ENCODE results near the gene C14orf39.
A peak's percentile ranks its signal among the peaks of the same experiment; 100 is the strongest.

C14orf39 gene, protein sequence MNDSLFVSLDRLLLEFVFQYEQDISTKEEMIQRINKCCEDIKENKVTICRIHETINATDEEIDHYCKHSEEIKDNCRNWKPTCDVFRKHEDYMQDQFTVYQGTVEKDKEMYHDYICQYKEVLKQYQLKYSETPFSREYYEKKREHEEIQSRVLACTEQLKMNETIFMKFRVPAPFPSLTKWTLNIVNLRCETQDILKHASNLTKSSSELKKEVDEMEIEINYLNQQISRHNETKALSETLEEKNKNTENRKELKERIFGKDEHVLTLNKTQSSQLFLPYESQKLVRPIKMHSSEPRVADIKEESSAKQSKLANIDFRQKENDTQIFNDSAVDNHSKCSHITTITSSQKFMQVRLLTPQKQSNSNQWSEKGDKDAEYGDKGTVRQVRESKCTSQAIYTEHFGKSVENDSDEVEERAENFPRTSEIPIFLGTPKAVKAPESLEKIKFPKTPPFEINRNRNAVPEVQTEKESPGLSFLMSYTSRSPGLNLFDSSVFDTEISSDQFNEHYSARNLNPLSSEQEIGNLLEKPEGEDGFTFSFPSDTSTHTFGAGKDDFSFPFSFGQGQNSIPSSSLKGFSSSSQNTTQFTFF

DNA sequence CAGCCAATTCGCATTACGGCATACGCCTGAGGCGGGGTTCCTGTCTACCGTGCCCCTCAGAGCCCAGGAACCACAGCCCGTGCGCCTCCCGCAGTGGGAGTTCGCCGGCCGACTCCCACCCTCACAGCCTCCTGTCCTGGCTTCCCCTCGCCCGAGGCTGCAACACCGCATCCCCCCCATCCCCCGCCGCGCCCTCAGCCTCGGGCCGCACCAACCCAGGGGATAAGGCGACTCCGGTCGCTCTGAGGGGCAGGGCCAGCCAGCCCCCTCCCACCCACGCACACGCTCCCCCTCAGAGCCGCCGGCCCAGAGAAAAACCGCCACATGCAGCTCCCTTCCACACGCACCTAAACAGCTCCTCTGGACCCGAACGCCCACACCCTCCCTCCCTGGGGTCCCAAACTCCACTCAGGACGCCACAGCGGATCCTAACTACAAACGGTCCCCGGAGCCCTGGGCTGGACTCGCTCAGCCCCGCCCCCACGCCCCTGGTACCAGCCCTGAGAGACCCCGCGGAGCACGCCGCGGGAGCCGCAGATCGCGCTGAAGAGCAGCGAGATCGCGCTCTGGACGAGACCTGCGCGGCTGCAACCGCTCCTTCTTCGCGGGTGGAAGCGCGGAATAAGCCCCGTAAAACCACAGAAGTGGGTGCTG, at the start of gene C14orf39:
Gene C14orf39 (minus strand): TSS at position 466 of the 654 bp plus-strand sequence. CDS start 985 bp downstream, outside the sequence.
- DNase-seq: no peak

- no peak for DNase-seq
Observed at GRCh38 chr14:60532442-60532841, 46.6 kb upstream of the C14orf39 start.

DNA sequence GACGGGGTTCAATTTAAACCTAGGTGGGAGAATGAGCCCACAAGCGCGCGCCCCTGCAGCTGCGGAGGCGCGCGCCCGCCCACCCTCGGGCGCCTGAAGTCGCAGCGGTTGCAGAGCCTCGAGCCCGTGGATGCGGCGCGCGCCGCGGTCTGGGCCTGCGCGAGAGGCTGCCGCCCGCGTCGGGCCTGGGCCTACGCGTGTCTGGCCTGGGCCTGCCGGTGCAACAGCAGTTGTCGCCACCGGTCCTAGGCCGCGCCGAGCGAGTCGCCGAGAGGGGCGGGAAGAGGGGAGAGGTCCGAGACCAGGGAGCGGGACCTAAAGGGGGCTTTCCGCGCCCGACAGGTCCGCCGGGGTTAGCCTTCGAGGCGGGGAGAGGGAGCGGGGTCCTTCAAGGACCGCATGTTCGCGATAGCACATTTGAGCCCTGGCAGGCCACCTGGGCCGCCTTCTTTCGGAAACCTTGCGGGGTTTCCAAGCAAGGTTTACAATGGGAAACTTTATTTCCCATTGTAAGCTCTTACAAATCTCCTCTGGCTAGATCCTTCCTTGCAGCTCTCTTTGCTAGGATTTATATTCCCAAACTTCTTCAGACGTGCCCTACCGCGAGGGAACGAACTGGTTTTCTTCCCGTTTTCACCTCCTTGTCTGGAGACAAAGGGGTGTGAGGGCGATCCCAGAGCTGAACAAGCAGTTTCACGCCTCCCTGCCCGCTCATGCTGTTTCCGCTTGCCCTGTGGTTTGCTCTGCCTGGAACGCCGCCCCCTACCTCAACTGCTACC, 29.8 kb upstream of the C14orf39 start:
- DNase-seq: no peak

- DNase-seq: peak; percentile 13
Observed at GRCh38 chr14:60514741-60515491, 29.1 kb upstream of the C14orf39 start.

- no peak for DNase-seq
Observed at GRCh38 chr14:60514378-60514740, 28.5 kb upstream of the C14orf39 start.

DNA sequence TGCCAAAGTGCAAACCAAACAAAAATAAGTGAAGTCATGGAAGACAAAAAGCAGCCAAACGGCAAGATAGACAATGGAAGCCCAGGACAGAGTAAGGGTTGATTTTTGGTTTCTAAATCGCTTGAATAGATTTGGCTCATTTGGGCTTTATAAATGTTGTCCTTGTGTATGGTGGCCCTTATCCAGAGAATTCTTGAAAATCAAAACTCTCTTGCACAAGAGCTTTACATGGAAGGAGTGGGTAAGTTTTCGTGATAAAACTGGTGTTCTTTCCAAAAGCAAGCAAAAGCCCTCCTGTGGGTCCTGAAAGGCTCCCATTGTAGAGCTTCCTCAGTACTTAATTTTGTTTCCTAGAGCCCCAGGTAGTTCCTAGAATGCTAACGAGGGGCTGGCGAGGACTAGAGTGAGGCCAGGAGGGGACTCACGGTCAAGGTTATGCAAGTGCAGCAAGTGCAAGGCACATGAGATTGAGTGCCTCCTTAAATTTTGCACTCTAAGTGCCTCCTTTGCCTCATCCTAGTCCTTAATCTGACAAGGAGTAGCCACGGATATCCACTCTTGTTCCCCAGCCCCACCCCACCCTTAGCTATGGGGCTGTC, 27.2 kb upstream of the C14orf39 start:
- no peak for DNase-seq

- DNase-seq: no peak
Observed at GRCh38 chr14:60512126-60512525, 26.3 kb upstream of the C14orf39 start.

GRCh38 chr14:60510951-60511599, 25.2 kb upstream of the C14orf39 start:
- DNase-seq: no peak

DNA sequence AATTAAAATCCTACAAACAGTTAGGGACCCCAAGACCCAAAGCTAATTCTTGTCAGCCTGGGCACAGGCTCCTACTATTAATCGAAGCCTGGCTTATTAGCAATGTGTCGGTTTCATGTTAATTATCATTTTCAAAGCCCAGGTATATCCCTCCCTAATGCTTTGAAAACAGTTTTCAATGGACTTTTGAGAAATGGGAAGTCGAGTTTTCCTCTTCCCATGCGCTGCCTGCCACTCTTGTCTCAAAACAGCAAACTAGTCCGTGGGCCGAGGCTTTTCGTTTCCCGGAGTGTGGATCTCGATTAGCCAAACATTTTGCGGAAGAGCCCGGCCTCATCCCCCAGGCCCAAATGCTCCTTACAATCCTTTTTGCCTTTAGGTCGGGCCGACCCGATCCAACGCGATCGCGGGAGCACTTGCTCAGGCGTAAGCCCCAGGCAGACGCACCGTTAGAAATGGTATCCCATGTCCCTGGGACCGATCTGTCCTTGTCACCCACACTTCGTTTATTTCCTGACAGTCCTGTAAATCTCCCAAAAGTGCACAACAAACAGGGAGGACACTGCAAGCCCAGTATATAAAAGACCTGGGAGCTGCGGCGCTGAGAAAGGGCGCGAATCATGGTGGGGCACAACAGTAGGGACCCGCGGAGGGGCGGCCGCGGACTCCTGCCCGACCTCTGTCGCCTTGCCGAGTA, 24.5 kb upstream of the C14orf39 start:
- no peak for DNase-seq

GRCh38 chr14:60509438-60510253, 23.8 kb upstream of the C14orf39 start:
- no peak for DNase-seq

DNA sequence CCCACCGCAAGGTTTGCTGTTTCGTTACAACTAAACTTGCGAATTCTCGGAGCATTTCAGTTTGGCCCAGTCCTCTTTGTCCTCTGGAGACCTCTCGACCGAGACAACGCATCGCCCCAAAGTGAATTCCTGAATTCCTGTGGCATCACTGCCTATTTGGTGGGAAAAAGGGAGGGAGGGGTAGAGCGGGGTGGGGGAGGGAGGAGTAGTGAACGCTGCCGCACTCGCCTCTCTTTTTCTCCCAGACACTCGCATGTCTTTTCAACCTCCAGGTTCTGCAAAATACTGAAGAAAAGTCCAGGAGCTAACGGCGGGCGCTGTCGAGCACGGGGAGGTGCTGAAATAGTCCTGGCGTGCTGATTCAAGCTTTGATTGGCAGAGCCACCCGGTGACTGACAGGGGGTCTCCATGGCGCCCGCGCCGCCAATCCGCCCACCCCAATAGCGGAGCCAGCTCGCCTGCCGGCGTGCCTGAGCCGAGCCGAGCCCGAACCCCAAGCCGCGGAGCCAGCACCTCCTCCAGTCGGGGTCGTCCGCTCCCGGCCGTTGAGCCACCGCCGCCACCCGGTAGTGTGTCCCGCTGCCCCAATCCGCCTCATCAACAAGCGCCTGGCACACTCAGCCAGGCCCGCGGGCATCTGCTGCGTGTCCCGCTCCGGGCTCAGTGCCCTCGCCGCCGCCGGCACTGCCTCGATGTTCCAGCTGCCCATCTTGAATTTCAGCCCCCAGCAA, 23.0 kb upstream of the C14orf39 start, which contains the start of gene SIX6:
Gene SIX6 (plus strand): TSS at position 440 of the 731 bp plus-strand sequence. CDS start 253 bp downstream, at position 693.
- DNase-seq: peak; percentile 15

- DNase-seq: no peak
Observed at GRCh38 chr14:60508363-60508706, 22.5 kb upstream of the C14orf39 start.

GRCh38 chr14:60506985-60507829, 21.3 kb upstream of the C14orf39 start:
- no peak for DNase-seq

DNA sequence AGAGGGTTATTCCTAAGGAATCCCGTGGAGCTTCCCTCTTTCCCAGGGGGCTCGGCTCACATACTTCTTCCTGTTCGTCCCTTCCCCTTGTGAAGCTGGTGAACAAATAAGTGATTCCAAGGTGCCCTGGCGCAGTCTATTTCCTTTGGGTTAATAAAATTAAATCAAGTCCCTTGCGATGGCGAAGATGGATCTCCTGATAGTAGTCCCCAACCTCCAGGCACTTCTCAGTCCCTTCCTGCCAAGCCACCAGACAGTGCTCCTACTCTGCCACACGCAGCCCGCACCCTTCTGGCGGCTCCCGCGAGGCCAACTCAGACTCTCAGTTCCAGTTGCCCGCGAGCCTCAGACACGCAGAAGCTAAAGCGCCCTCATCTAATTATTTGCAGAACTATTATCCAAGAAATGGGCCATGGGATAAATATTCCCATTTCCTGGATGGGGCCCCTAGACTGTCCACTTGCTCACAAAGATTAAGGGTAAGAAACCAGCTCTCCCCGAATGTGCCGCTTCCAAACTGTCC, 20.7 kb upstream of the C14orf39 start:
- DNase-seq: no peak

DNA sequence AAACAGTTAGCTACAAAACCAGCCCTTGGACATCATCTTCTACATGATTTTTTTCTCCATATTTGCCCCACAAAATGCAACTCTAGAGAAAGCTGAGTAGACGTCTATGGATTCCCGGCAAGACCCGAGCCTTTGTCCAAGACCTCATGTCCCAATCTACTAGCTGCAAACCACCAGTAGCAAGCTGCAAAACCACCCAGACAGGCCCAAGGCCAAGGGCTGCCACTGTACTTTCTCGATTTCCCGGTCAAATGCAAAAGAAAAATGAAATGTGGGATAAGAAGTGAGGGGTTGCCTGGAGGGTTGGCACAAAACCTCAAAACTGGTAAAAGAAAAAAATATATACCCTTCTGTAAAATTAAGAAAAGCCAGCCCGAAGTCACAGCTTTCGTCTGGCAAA, 20.1 kb upstream of the C14orf39 start:
- no peak for DNase-seq

- no peak for DNase-seq
Observed at GRCh38 chr14:60505448-60505847, 19.6 kb upstream of the C14orf39 start.

- DNase-seq: no peak
Observed at GRCh38 chr14:60502541-60502940, 16.7 kb upstream of the C14orf39 start.

DNA sequence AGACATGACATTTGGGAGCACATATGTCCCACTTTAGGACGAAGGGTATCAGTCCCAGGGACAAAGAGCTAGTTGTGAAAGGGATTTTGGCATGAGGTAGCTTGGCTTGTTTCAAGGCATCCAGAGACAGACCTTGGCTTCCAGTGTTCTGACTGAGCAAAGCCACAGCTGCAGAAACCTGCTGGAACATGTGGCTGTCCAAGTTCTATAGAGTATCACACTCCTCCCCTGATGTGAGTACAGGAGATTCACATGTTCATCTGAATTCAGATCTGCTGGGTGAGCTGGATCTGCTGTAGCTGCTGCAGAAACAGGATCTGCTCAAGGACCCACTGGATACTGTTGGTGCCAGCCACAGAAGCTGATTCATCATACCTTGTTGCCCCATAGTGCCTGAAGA, 10.1 kb upstream of the C14orf39 start:
- no peak for DNase-seq
